CD14-positive monocyte (primary cell): ENCODE results near the gene SLC4A5. TPM values are rescaled to one million over a fixed set of nuclear protein-coding genes. Genes with fewer than 3 reads are reported as not detected.

Source experiments
- DNase-seq, 3 donors: peaks; one replicate each; pipeline ENCODE4 v3.0.0-alpha.2; 2011 to 2022
- H2AFZ ChIP-seq: 2 replicates; pipeline ENCODE4 v1.6.0; 2012; ENCODE audit warnings: mild to moderate bottlenecking, low read depth, low read length, inconsistent platforms; ENCODE audit not compliant: insufficient read depth, poor library complexity, severe bottlenecking
- H3K27ac ChIP-seq, 2 donors: 1 replicate in 1 of 2; 2 replicates in 1 of 2; pipeline ENCODE4 v1.5.1; 2012 to 2013; ENCODE audit warnings: low read length in 2 of 2, control low read depth in 1 of 2, inconsistent platforms in 1 of 2, low read depth in 1 of 2, mild to moderate bottlenecking in 1 of 2
- H3K27me3 ChIP-seq, 2 donors: one replicate each; pipeline versions ENCODE4 v1.6.0 to v1.6.1; 2011 to 2013; ENCODE audit warnings: low read length in 2 of 2; ENCODE audit not compliant: control insufficient read depth in 2 of 2, insufficient read depth in 2 of 2
- H3K36me3 ChIP-seq, 2 donors: replicated peaks in 1 of 2; 1 replicate in 1 of 2; 2 replicates in 1 of 2; pipeline versions ENCODE4 v1.5.1 to v1.6.1; 2012 to 2013; ENCODE audit warnings: low read length in 2 of 2, control low read depth in 1 of 2, inconsistent platforms in 1 of 2, mild to moderate bottlenecking in 1 of 2; ENCODE audit not compliant: insufficient read depth in 2 of 2, control insufficient read depth in 1 of 2
- H3K4me1 ChIP-seq, 2 donors: 1 replicate in 1 of 2; 2 replicates in 1 of 2; pipeline versions ENCODE4 v1.5.1 to v1.6.1; 2012 to 2013; ENCODE audit warnings: low read length in 2 of 2, control low read depth in 1 of 2, inconsistent platforms in 1 of 2, mild to moderate bottlenecking in 1 of 2, moderate library complexity in 1 of 2; ENCODE audit not compliant: insufficient read depth in 2 of 2, control insufficient read depth in 1 of 2
- H3K4me2 ChIP-seq: replicated peaks from 2 replicates; pipeline ENCODE3; 2012; ENCODE audit warnings: low read length, moderate library complexity, mild to moderate bottlenecking; ENCODE audit not compliant: poor library complexity, severe bottlenecking; ENCODE audit errors: extremely low read depth
- H3K4me3 ChIP-seq, 3 experiments: fragments of 200-600 bp in 1 of 3; sonication (generic) in 1 of 3; replicated peaks in 1 of 3; 1 replicate in 2 of 3; 2 replicates in 1 of 3; pipeline ENCODE4 v1.5.1; 2011 to 2013; ENCODE audit warnings: low read length in 3 of 3, mild to moderate bottlenecking in 3 of 3, control low read depth in 2 of 3, low read depth in 2 of 3, inconsistent platforms in 1 of 3, moderate library complexity in 1 of 3
- H3K79me2 ChIP-seq: 2 replicates; pipeline ENCODE4 v1.6.0; 2012; ENCODE audit warnings: mild to moderate bottlenecking, control low read depth, inconsistent platforms, low read length, moderate library complexity; ENCODE audit not compliant: insufficient read depth
- H3K9ac ChIP-seq: 2 replicates; pipeline ENCODE4 v1.6.0; 2017; ENCODE audit warnings: low read length, mild to moderate bottlenecking; ENCODE audit not compliant: insufficient read depth, poor library complexity, severe bottlenecking
- H3K9me3 ChIP-seq, 2 donors: replicated peaks in 1 of 2; 1 replicate in 1 of 2; 2 replicates in 1 of 2; pipeline versions ENCODE4 v1.5.1 to v1.6.1; 2012 to 2013; ENCODE audit warnings: low read length in 2 of 2, control low read depth in 1 of 2; ENCODE audit not compliant: control insufficient read depth in 1 of 2, insufficient read depth in 1 of 2
- H4K20me1 ChIP-seq: 2 replicates; pipeline ENCODE4 v1.6.0; 2012; ENCODE audit warnings: mild to moderate bottlenecking, low read length, control low read depth, moderate library complexity; ENCODE audit not compliant: insufficient read depth
- H3K27ac Mint-ChIP-seq, 7 donors: one replicate each; pipeline ENCODE4 v1.8.0; 2020; ENCODE audit warnings: mild to moderate bottlenecking in 7 of 7, mixed read lengths in 7 of 7, moderate library complexity in 6 of 7, inconsistent platforms in 2 of 7
- H3K27me3 Mint-ChIP-seq, 3 donors: one replicate each; pipeline ENCODE4 v1.8.0; 2021 to 2022; ENCODE audit warnings: low read depth in 3 of 3, mild to moderate bottlenecking in 3 of 3, mixed read lengths in 3 of 3, moderate library complexity in 3 of 3, inconsistent platforms in 1 of 3
- H3K36me3 Mint-ChIP-seq, 2 donors: one replicate each; pipeline ENCODE4 v1.8.0; 2020; ENCODE audit warnings: mixed read lengths in 2 of 2, inconsistent platforms in 1 of 2, mild to moderate bottlenecking in 1 of 2
- H3K4me1 Mint-ChIP-seq: one replicate; pipeline ENCODE4 v1.8.0; 2020; ENCODE audit warnings: mild to moderate bottlenecking, mixed read lengths
- H3K4me3 Mint-ChIP-seq, 2 donors: one replicate each; pipeline ENCODE4 v1.8.0; 2020; ENCODE audit warnings: mild to moderate bottlenecking in 2 of 2, mixed read lengths in 2 of 2, moderate library complexity in 1 of 2
- H3K9me3 Mint-ChIP-seq, 7 donors: one replicate each; pipeline ENCODE4 v1.8.0; 2020 to 2022; ENCODE audit warnings: mixed read lengths in 7 of 7, mild to moderate bottlenecking in 6 of 7, moderate library complexity in 6 of 7, inconsistent platforms in 2 of 7
- CTCF ChIP-seq: fragments of 200-600 bp; IDR thresholded peaks from one replicate; pipeline ENCODE4 v1.8.0; 2022; ENCODE audit warnings: antibody characterized with exemption, mild to moderate bottlenecking
- WGBS: methylation state at CpG from one replicate; pipeline ENCODE4 v1.1.5; 2013; ENCODE audit warnings: missing lambda C conversion rate; ENCODE audit not compliant: insufficient coverage; 5-methylcytosine and 5-hydroxymethylcytosine counted together
- intact Hi-C, 2 donors: fragments of 100-400 bp; cut with micrococcal nuclease; formaldehyde crosslinking; loops; one replicate each; pipeline versions ENCODE4 v1.15.0 to v1.15.1; 2023
- polyA plus RNA-seq, 3 donors: library from polyadenylated mRNA; depleted of rRNA in 1 of 3; unstranded in 2 of 3; stranded (reverse) in 1 of 3; fragments of 300-500 nt in 2 of 3; fragments of >200 nt in 1 of 3; fragmentation: Illumina TruSeq in 2 of 3; gene quantifications; 1 replicate in 2 of 3; 2 replicates in 1 of 3; pipeline ENCODE4 v1.2.3, GENCODE V29; 2012 to 2021

Gene SLC4A5
- polyA plus RNA-seq, 3 donors: 0.10 to 1.1 TPM; not detected in 1

GRCh38 chr2:74181739-74182138, 161.5 kb downstream of the SLC4A5 start:
- no peak overlapping the region for H2AFZ ChIP-seq
- WGBS: 0% methylated on average over 4 of the region's 7 CpGs
- H3K4me3 Mint-ChIP-seq: peak overlapping the region; percentile 49 to 67
- no peaks in the 10 kb centered on the region for H3K9me3 ChIP-seq
- peak overlapping the region in 1 of 3 experiments; percentile 54 for H3K4me3 ChIP-seq
- H3K27ac ChIP-seq: peak overlapping the region; percentile 81 to 84
- peaks cover 14% of the 10 kb centered on the region for H4K20me1 ChIP-seq
- peaks cover 56% of the 10 kb centered on the region for H3K4me1 Mint-ChIP-seq
- H3K9me3 Mint-ChIP-seq: peaks cover 0 to 2% (median 0%) of the 10 kb centered on the region in 7 donors
- peaks cover 2 to 4% of the 10 kb centered on the region in 2 donors for H3K36me3 Mint-ChIP-seq
- peak; percentile 89 to 94 (median 93) for DNase-seq
- H3K9ac ChIP-seq: peak overlapping the region; percentile 9
- intact Hi-C loops: loop anchor here in 1 of 2 donors (2.0 kb wide), 1 partner anchor 17 kb away; the partner anchor contains the start of gene MTHFD2
- no peak for TF ChIP-seq CTCF
- no peaks in the 10 kb centered on the region for H3K36me3 ChIP-seq
- peak overlapping the region; percentile 42 for H3K4me2 ChIP-seq
- peaks cover 76 to 85% of the 10 kb centered on the region in 2 donors for H3K4me1 ChIP-seq
- no peaks in the 10 kb centered on the region for H3K27me3 ChIP-seq
- peak overlapping the region; percentile 90 to 96 (median 93) for H3K27ac Mint-ChIP-seq
- peaks cover 42% of the 10 kb centered on the region for H3K79me2 ChIP-seq
- H3K27me3 Mint-ChIP-seq: peaks cover 0 to 5% (median 0%) of the 10 kb centered on the region in 3 donors

- Mint-ChIP-seq H3K4me3 (peak overlapping the region; percentile 77 to 85), H3K4me1 (peaks cover 63% of the 10 kb centered on the region), H3K36me3 (peaks cover 5 to 10% of the 10 kb centered on the region in 2 donors), H3K27ac (peak overlapping the region; percentile 89 to 97 (median 95)), H3K27me3 (no peaks in the 10 kb centered on the region), H3K9me3 (peaks cover 0 to 2% (median 0%) of the 10 kb centered on the region in 7 donors)
- Histone ChIP-seq H3K27me3 (no peaks in the 10 kb centered on the region), H3K79me2 (peaks cover 61% of the 10 kb centered on the region), H3K4me2 (peak overlapping the region; percentile 84), H3K36me3 (no peaks in the 10 kb centered on the region), H3K9ac (peak overlapping the region; percentile 95), H4K20me1 (peaks cover 39% of the 10 kb centered on the region), H3K4me3 (peak overlapping the region; percentile 0 to 96 (median 68)), H3K27ac (peak overlapping the region; percentile 90 to 94), H3K9me3 (no peaks in the 10 kb centered on the region), H2AFZ (peak overlapping the region; percentile 79), H3K4me1 (peaks cover 67 to 89% of the 10 kb centered on the region in 2 donors)
- WGBS: 43% methylated on average over 8 of the region's 25 CpGs
- DNase-seq: no peak
- intact Hi-C loops: no loop called here
- peak; percentile 51 for TF ChIP-seq CTCF
Measured at GRCh38 chr2:74179063-74179865, 164.0 kb downstream of the SLC4A5 start.
